K562 (cell line): Measurements from ENCODE around the gene EPB41L2. TPM values are rescaled to one million over a fixed set of nuclear protein-coding genes. Genes with fewer than 3 reads are reported as not detected.

Source experiments
- ATAC-seq: fragments of 200-7000 bp; cut with Tn5 transposase; 3 replicates; pipeline ENCODE4 v1.9.1; 2020; ENCODE audit warnings: moderate library complexity
- BruUV-seq: library from RNA; stranded (reverse); fragments of 400-500 nt; replicated peaks from 2 replicates; lab custom pipeline; 2021; lab: Mats Ljungman, UMichigan
- CTCF ChIA-PET: fragments of 300-600 bp; formaldehyde crosslinking; extraction: SDS; loops from one replicate; lab custom pipeline; 2021; ENCODE audit warnings: low intra/inter-chr PET ratio; lab: Yijun Ruan, JAX
- POLR2A ChIA-PET: fragments of 300-600, 350-650 bp; sonication (Branson Sonifier 250); formaldehyde crosslinking; extraction: SDS; loops from one replicate; lab custom pipeline; 2021; ENCODE audit warnings: antibody characterized with exemption, inconsistent platforms; lab: Yijun Ruan, JAX
- DNase-seq, 4 experiments: peaks; one replicate each; pipeline versions ENCODE4 v3.0.0 to v3.0.0-alpha.2; 2011 to 2018; ENCODE audit warnings: low spot score in 3 of 4, mixed read lengths in 3 of 4; ENCODE audit errors: extremely low read depth in 1 of 4
- FAIRE-seq: peaks from 2 replicates; lab custom pipeline; 2011; peaks lifted over from hg19 to GRCh38; lab: Jason Lieb, UNC
- H2AFZ ChIP-seq: 2 replicates; pipeline ENCODE4 v1.6.0; 2011; ENCODE audit warnings: low read depth, low read length, control low read depth, inconsistent platforms
- H3K27ac ChIP-seq: fragments of 200-600 bp; 3 replicates; pipeline ENCODE4 v1.8.0; 2011; ENCODE audit warnings: low read depth, mild to moderate bottlenecking, control low read depth, inconsistent platforms, low read length, moderate library complexity, mixed read lengths; ENCODE audit errors: extremely low read depth
- H3K27me3 ChIP-seq, 2 experiments: fragments of 300-600 bp in 1 of 2; 2 replicates in 1 of 2; 3 replicates in 1 of 2; pipeline versions ENCODE4 v1.6.0 to v1.8.0; 2011; ENCODE audit warnings: inconsistent platforms in 2 of 2, low read length in 2 of 2, mild to moderate bottlenecking in 1 of 2, mixed read lengths in 1 of 2, moderate library complexity in 1 of 2; ENCODE audit not compliant: control insufficient read depth in 2 of 2, insufficient read depth in 2 of 2
- H3K36me3 ChIP-seq: fragments of 300-600 bp; 3 replicates; pipeline ENCODE4 v1.8.0; 2011; ENCODE audit warnings: mild to moderate bottlenecking, low read length, inconsistent platforms; ENCODE audit not compliant: control insufficient read depth, insufficient read depth
- H3K4me1 ChIP-seq, 2 experiments: fragments of 200-600 bp in 1 of 2; replicated peaks in 1 of 2; 2 replicates in 1 of 2; 3 replicates in 1 of 2; pipeline versions ENCODE4 v1.5.1 to v1.8.0; 2011; ENCODE audit warnings: inconsistent platforms in 2 of 2, low read length in 2 of 2, mild to moderate bottlenecking in 1 of 2, mixed read lengths in 1 of 2, moderate library complexity in 1 of 2; ENCODE audit not compliant: control insufficient read depth in 2 of 2, insufficient read depth in 2 of 2
- H3K4me2 ChIP-seq: 2 replicates; pipeline ENCODE4 v1.6.1; 2011; ENCODE audit warnings: low read length, control low read depth, inconsistent platforms, mixed read lengths; ENCODE audit not compliant: insufficient read depth
- H3K4me3 ChIP-seq: fragments of 200-600 bp; sonication (generic), shearing (Covaris generic); 2 replicates; pipeline ENCODE4 v1.5.1; 2016; ENCODE audit warnings: control low read depth, inconsistent platforms
- H3K79me2 ChIP-seq: fragments of 200-600 bp; 3 replicates; pipeline ENCODE4 v1.8.0; 2011; ENCODE audit warnings: low read length, inconsistent platforms; ENCODE audit not compliant: control insufficient read depth, insufficient read depth
- H3K9ac ChIP-seq, 2 experiments: 2 replicates each; pipeline versions ENCODE4 v1.6.0 to v1.6.1; 2011; ENCODE audit warnings: low read depth in 2 of 2, low read length in 2 of 2, control low read depth in 1 of 2, inconsistent platforms in 1 of 2, mild to moderate bottlenecking in 1 of 2, mixed read lengths in 1 of 2; ENCODE audit not compliant: insufficient read depth in 1 of 2
- H3K9me1 ChIP-seq: one replicate; pipeline ENCODE4 v1.6.0; 2011; ENCODE audit warnings: inconsistent platforms, mild to moderate bottlenecking, low read length, moderate library complexity; ENCODE audit not compliant: control insufficient read depth, insufficient read depth
- H3K9me3 ChIP-seq: replicated peaks from 2 replicates; pipeline ENCODE4 v1.5.1; 2011; ENCODE audit warnings: low read depth, low read length, inconsistent platforms; ENCODE audit not compliant: control insufficient read depth, insufficient read depth
- H4K20me1 ChIP-seq: replicated peaks from 2 replicates; pipeline ENCODE4 v1.6.1; 2011; ENCODE audit warnings: low read length, inconsistent platforms, mixed read lengths; ENCODE audit not compliant: control insufficient read depth, insufficient read depth
- NCOA6 ChIP-seq: fragments of 450-650 bp; IDR thresholded peaks from 2 replicates; pipeline ENCODE4 v1.6.1; 2017; ENCODE audit warnings: mild to moderate bottlenecking
- ZNF408 ChIP-seq: fragments of 250-450 bp; sonication (Bioruptor Pico); IDR thresholded peaks from 2 replicates; pipeline ENCODE4 v1.4.0; 2020; ENCODE audit warnings: low read depth, mild to moderate bottlenecking, moderate library complexity
- WGBS: fragments of 100-300 bp; shearing (Covaris generic); methylation state at CpG from one replicate; pipeline ENCODE4 v1.1.6; 2016; ENCODE audit warnings: low coverage, mixed read lengths; ENCODE audit not compliant: insufficient coverage; ENCODE audit errors: missing lambda C conversion rate; 5-methylcytosine and 5-hydroxymethylcytosine counted together
- in situ Hi-C: fragments of 300-500 bp; cut with MboI; formaldehyde crosslinking; loops from 4 replicates; pipeline ENCODE4 v1.15.0; 2018; ENCODE audit warnings: inconsistent platforms, mixed read lengths
- intact Hi-C: fragments of 100-400 bp; cut with micrococcal nuclease; formaldehyde crosslinking; loops from 2 replicates; pipeline ENCODE4 v1.14.2; 2022
- polyA plus RNA-seq, 8 experiments: library from polyadenylated mRNA; depleted of rRNA in 4 of 8; stranded (reverse) in 5 of 8; unstranded in 3 of 8; fragments of >200 nt; fragmentation: Nextera tagmentation in 2 of 8; fragmentation: Illumina TruSeq in 1 of 8; extraction: Ambion mirVana in 2 of 8; extraction: Trizol in 1 of 8; gene quantifications; 2 replicates each; pipeline versions ENCODE4 v1.2.1 to v1.2.3, GENCODE V29; 2011 to 2014; ENCODE audit warnings: inconsistent platforms in 1 of 8, missing spikeins in 1 of 8
- total RNA-seq, 7 experiments: library from RNA; depleted of rRNA in 6 of 7; stranded (reverse); fragments of >200 nt in 6 of 7; fragmentation: Illumina TruSeq in 2 of 7; extraction: Trizol in 2 of 7; gene quantifications; 2 replicates each; pipeline versions ENCODE4 v1.2.1 to v1.2.3, GENCODE V29; 2011 to 2021; ENCODE audit warnings: low replicate concordance in 1 of 7
- TF ChIP-seq, protein P1 (sequence below): fragments of 450-650 bp; IDR thresholded peaks from 2 replicates; pipeline ENCODE4 v1.6.1; 2016; ENCODE audit warnings: mild to moderate bottlenecking, moderate library complexity
- TF ChIP-seq, protein P2 (sequence below): fragments of 250-450 bp; sonication (Bioruptor Pico); IDR thresholded peaks from 2 replicates; pipeline ENCODE4 v1.8.0; 2022; ENCODE audit warnings: inconsistent platforms
- TF ChIP-seq, protein P3 (sequence below): IDR thresholded peaks from 3 replicates; pipeline ENCODE4 v1.6.1; 2011; ENCODE audit warnings: borderline replicate concordance, mild to moderate bottlenecking; ENCODE audit not compliant: insufficient read length, insufficient read depth
- TF ChIP-seq, protein P4 (sequence below), 2 experiments: fragments of 450-650 bp; conservative IDR thresholded peaks; 2 replicates each; pipeline ENCODE4 v1.6.1; 2017; ENCODE audit warnings: mild to moderate bottlenecking in 2 of 2, moderate library complexity in 2 of 2

The EPB41L2 gene
- total and polyA plus RNA-seq, 9 of the 15 experiments (the other 6 are each of a cell fraction or from before 2014, with no cell fraction given), result 5.1 to 53.6 (median 25.0) TPM

DNA sequence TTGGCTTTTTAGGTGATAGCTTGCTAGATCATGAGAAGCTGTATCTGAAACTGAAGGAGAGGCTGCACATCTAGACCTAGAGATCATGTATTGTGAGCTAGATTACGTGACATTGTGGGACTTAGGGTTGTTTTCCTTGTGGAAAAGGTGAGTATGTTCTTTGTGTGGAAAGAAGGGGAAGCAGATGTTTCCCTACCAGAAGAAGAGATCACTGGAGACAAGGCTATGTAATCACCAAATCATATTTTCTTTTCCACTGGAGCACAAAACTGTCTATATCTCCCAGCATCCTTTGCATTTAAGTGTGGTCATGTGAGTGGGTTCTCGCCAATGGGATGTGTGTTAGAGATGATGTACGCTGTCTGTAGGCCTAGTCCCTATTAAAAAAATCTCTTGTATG, 7.0 kb upstream of the EPB41L2 start:
- Histone ChIP-seq H3K4me2 (no peak overlapping the region), H3K4me1 (no peaks in the 10 kb centered on the region; a peak in 1 of 5 replicates), H3K9me1 (no peaks in the 10 kb centered on the region), H4K20me1 (no peaks in the 10 kb centered on the region), H3K27me3 (no peaks in the 10 kb centered on the region), H3K9ac (no peak overlapping the region), H3K4me3 (no peak overlapping the region), H3K36me3 (no peaks in the 10 kb centered on the region), H3K9me3 (no peaks in the 10 kb centered on the region), H3K79me2 (no peaks in the 10 kb centered on the region), H2AFZ (no peak overlapping the region), H3K27ac (no peak overlapping the region)
- POLR2A ChIA-PET, result no interaction called here
- FAIRE-seq, result no peak
- BruUV-seq, result no TSS peak
- ATAC-seq, result no peak
- WGBS, result 36% methylated on average over 3 of the region's 3 CpGs
- DNase-seq, result no peak
- in situ Hi-C loops, result no loop called here
- intact Hi-C loops, result no loop called here
- CTCF ChIA-PET, result no interaction called here
- TF ChIP-seq, protein P1, sequence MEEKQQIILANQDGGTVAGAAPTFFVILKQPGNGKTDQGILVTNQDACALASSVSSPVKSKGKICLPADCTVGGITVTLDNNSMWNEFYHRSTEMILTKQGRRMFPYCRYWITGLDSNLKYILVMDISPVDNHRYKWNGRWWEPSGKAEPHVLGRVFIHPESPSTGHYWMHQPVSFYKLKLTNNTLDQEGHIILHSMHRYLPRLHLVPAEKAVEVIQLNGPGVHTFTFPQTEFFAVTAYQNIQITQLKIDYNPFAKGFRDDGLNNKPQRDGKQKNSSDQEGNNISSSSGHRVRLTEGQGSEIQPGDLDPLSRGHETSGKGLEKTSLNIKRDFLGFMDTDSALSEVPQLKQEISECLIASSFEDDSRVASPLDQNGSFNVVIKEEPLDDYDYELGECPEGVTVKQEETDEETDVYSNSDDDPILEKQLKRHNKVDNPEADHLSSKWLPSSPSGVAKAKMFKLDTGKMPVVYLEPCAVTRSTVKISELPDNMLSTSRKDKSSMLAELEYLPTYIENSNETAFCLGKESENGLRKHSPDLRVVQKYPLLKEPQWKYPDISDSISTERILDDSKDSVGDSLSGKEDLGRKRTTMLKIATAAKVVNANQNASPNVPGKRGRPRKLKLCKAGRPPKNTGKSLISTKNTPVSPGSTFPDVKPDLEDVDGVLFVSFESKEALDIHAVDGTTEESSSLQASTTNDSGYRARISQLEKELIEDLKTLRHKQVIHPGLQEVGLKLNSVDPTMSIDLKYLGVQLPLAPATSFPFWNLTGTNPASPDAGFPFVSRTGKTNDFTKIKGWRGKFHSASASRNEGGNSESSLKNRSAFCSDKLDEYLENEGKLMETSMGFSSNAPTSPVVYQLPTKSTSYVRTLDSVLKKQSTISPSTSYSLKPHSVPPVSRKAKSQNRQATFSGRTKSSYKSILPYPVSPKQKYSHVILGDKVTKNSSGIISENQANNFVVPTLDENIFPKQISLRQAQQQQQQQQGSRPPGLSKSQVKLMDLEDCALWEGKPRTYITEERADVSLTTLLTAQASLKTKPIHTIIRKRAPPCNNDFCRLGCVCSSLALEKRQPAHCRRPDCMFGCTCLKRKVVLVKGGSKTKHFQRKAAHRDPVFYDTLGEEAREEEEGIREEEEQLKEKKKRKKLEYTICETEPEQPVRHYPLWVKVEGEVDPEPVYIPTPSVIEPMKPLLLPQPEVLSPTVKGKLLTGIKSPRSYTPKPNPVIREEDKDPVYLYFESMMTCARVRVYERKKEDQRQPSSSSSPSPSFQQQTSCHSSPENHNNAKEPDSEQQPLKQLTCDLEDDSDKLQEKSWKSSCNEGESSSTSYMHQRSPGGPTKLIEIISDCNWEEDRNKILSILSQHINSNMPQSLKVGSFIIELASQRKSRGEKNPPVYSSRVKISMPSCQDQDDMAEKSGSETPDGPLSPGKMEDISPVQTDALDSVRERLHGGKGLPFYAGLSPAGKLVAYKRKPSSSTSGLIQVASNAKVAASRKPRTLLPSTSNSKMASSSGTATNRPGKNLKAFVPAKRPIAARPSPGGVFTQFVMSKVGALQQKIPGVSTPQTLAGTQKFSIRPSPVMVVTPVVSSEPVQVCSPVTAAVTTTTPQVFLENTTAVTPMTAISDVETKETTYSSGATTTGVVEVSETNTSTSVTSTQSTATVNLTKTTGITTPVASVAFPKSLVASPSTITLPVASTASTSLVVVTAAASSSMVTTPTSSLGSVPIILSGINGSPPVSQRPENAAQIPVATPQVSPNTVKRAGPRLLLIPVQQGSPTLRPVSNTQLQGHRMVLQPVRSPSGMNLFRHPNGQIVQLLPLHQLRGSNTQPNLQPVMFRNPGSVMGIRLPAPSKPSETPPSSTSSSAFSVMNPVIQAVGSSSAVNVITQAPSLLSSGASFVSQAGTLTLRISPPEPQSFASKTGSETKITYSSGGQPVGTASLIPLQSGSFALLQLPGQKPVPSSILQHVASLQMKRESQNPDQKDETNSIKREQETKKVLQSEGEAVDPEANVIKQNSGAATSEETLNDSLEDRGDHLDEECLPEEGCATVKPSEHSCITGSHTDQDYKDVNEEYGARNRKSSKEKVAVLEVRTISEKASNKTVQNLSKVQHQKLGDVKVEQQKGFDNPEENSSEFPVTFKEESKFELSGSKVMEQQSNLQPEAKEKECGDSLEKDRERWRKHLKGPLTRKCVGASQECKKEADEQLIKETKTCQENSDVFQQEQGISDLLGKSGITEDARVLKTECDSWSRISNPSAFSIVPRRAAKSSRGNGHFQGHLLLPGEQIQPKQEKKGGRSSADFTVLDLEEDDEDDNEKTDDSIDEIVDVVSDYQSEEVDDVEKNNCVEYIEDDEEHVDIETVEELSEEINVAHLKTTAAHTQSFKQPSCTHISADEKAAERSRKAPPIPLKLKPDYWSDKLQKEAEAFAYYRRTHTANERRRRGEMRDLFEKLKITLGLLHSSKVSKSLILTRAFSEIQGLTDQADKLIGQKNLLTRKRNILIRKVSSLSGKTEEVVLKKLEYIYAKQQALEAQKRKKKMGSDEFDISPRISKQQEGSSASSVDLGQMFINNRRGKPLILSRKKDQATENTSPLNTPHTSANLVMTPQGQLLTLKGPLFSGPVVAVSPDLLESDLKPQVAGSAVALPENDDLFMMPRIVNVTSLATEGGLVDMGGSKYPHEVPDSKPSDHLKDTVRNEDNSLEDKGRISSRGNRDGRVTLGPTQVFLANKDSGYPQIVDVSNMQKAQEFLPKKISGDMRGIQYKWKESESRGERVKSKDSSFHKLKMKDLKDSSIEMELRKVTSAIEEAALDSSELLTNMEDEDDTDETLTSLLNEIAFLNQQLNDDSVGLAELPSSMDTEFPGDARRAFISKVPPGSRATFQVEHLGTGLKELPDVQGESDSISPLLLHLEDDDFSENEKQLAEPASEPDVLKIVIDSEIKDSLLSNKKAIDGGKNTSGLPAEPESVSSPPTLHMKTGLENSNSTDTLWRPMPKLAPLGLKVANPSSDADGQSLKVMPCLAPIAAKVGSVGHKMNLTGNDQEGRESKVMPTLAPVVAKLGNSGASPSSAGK, result no peak
- TF ChIP-seq, protein P2, sequence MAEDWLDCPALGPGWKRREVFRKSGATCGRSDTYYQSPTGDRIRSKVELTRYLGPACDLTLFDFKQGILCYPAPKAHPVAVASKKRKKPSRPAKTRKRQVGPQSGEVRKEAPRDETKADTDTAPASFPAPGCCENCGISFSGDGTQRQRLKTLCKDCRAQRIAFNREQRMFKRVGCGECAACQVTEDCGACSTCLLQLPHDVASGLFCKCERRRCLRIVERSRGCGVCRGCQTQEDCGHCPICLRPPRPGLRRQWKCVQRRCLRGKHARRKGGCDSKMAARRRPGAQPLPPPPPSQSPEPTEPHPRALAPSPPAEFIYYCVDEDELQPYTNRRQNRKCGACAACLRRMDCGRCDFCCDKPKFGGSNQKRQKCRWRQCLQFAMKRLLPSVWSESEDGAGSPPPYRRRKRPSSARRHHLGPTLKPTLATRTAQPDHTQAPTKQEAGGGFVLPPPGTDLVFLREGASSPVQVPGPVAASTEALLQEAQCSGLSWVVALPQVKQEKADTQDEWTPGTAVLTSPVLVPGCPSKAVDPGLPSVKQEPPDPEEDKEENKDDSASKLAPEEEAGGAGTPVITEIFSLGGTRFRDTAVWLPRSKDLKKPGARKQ, result no peak
- TF ChIP-seq, protein P3, sequence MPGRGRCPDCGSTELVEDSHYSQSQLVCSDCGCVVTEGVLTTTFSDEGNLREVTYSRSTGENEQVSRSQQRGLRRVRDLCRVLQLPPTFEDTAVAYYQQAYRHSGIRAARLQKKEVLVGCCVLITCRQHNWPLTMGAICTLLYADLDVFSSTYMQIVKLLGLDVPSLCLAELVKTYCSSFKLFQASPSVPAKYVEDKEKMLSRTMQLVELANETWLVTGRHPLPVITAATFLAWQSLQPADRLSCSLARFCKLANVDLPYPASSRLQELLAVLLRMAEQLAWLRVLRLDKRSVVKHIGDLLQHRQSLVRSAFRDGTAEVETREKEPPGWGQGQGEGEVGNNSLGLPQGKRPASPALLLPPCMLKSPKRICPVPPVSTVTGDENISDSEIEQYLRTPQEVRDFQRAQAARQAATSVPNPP, result no peak
- no peak for TF ChIP-seq NCOA6
- TF ChIP-seq, protein P4, sequence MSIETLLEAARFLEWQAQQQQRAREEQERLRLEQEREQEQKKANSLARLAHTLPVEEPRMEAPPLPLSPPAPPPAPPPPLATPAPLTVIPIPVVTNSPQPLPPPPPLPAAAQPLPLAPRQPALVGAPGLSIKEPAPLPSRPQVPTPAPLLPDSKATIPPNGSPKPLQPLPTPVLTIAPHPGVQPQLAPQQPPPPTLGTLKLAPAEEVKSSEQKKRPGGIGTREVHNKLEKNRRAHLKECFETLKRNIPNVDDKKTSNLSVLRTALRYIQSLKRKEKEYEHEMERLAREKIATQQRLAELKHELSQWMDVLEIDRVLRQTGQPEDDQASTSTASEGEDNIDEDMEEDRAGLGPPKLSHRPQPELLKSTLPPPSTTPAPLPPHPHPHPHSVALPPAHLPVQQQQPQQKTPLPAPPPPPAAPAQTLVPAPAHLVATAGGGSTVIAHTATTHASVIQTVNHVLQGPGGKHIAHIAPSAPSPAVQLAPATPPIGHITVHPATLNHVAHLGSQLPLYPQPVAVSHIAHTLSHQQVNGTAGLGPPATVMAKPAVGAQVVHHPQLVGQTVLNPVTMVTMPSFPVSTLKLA (conservative IDR thresholded peaks at IDR 0.05), result no peak
- TF ChIP-seq ZNF408 (CRISPR knock-in tag), result no peak
